Spleen (tissue), 3 donors: ENCODE measurements around the gene SLC24A3.

Source experiments
- POLR2A ChIP-seq, 3 donors: fragments of 450-650 bp; IDR thresholded peaks; one replicate each; pipeline ENCODE4 v1.5.1; 2017; ENCODE audit warnings: antibody characterized with exemption in 3 of 3, mild to moderate bottlenecking in 1 of 3
- POLR2AphosphoS5 ChIP-seq, 3 donors: sonication (generic); formaldehyde crosslinking; IDR thresholded peaks; one replicate each; pipeline ENCODE4 v1.5.1; 2017; ENCODE audit warnings: antibody characterized with exemption in 3 of 3

DNA sequence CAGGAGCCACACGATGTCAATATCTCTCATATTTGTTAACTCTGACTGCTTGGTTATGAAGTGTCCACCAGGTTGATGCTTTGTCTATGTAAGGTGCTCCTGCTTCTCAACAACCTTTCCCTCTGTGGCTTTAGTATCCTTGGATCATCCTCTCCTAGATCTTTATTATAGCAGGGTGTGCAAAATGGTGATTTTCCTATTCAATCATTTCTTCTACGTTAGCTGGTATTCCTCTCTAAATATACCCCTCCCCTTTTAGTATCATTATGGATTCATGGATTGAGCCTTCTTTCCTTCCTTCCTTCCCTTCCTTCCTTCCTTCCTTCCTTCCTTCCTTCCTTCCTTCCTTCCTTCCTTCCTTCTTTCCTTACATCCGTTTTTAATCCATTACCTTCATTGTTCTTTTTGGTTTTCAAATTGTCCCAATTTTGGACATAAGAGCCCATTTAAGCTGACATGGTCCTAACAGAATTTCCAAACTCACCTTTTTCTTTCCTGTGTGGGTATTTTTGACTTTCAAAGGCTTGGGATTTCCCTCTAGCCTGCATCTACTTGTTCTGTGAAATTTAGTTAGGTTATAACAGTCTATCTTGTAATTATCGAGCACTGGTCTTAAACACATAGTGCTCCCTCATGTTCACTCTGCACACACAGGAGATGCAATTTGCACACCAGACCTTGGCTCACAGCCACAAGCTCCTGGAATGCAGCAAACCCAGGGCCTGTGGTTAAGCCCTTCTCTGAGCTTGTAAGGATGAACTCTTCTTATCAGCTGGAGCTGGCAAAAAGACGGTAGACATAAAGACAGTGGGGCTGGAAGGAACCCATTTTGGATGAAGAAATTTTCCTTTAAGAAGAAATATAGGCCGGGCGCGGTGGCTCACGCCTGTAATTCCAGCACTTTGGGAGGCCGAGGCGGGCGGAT lies 109.9 kb downstream of the SLC24A3 start:
- TF ChIP-seq POLR2AphosphoS5 (IDR thresholded peaks at IDR 0.05) (no peak), POLR2A (IDR thresholded peaks at IDR 0.05) (no peak)
